ENCODE data around the gene BPIFB6.

Gene BPIFB6

DNA sequence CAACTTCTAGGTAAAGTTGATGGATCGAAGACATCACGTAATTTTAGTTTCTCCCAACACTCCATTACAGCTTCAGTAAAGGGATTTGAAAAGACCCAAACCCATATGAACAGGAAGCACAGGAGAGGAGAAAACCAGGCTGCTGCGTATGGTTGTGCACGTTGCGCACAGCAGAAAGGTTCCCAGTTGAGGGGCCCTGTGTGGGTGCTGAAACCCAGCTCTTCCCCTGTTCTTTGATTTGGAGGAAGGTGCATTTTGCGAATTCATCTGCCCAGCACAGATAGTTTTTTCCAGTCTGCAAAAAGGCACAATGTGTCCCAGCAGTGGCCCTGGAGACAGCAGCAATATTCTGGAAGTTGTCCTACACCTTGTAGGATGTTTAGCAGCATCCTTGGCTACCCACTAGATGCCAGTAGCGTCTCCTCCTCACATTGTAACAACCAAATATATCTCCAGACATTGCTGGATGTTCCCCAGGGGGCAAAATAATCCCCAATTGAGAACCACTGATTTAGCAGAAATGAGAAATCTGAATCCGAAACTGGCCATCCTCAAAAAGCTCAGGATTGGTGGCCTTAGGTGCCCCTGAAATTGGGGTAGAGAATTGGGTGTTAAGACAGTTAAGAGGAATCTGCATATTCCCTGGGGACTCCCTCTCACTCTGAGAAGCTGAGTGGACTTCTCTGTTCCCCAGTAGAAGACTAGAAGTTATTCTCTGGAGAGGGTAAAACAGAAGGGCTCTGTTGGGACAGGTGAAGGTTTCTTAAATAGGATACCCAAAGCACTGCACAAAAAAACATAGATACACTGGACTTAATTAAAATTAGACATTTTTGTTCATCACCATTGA lies 39.4 kb upstream of the BPIFB6 start:
- Mint-ChIP-seq H3K4me3 (no peak overlapping the region), H3K9me3 (peaks cover 18% of the 10 kb centered on the region), H3K27ac (no peak overlapping the region), H3K36me3 (ENCODE audit: low read depth) (peaks cover 4% of the 10 kb centered on the region), H3K27me3 (ENCODE audit: low read depth) (peaks cover 3% of the 10 kb centered on the region), H3K4me1 (ENCODE audit: low read depth) (peaks cover 4% of the 10 kb centered on the region)

DNA sequence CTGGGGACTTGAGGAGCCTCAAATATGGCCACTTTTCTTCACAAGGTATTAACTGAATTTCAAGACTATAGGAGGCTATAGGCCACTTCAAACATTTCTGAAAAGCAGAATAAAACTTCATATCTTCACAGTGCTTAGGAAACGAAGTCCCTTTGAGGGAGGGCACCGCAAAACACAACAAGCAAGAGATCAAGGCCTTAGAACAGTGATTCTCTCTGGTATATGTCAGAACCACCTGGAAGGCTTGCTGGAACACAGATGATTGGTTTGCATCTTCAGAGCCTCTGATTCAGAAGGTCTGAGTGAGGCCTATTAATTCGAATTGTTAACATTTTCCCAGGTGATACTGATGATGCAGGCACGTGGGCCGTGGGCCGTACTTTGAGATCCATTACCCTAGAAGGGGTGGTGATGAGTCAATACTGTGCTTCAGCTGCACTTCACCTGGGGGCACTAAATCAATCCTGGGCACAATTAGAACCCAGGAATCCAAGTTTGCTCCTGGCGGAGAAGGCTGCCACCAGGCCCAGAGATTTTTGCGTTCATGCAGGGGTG lies 37.9 kb upstream of the BPIFB6 start:
- peaks cover 4% of the 10 kb centered on the region for H3K36me3 Mint-ChIP-seq (ENCODE audit: low read depth)
- H3K27ac Mint-ChIP-seq, result no peak overlapping the region
- peaks cover 8% of the 10 kb centered on the region for H3K4me1 Mint-ChIP-seq (ENCODE audit: low read depth)
- H3K27me3 Mint-ChIP-seq (ENCODE audit: low read depth), result peaks cover 3% of the 10 kb centered on the region
- no peak overlapping the region for H3K4me3 Mint-ChIP-seq
- H3K9me3 Mint-ChIP-seq, result peaks cover 18% of the 10 kb centered on the region

DNA sequence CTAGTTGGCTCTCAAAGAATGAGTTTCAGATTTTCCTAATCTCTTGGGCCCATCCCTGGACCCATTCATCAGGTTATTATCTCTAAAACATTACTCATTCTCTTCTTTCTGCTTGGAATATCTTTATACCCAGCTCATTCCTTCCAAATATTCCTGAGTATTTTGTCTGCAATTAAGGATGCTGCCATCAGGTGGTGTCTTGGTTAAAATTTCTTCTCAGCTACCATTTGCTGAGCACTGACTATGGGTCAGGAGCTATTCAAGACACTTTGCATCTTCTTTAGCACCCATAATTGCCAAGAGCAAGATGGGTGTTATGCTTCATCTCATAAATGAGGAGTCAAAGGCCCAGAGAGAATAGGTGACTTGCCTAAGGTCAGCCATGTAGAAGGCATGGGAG lies 35.6 kb upstream of the BPIFB6 start:
- no peak overlapping the region for H3K27ac Mint-ChIP-seq
- H3K36me3 Mint-ChIP-seq (ENCODE audit: low read depth), result peaks cover 4% of the 10 kb centered on the region
- peaks cover 18% of the 10 kb centered on the region for H3K9me3 Mint-ChIP-seq
- H3K4me1 Mint-ChIP-seq (ENCODE audit: low read depth), result peaks cover 8% of the 10 kb centered on the region
- H3K27me3 Mint-ChIP-seq (ENCODE audit: low read depth), result peaks cover 3% of the 10 kb centered on the region
- H3K4me3 Mint-ChIP-seq, result no peak overlapping the region

GRCh38 chr20:32997431-32997830 lies 34.0 kb upstream of the BPIFB6 start:
- Mint-ChIP-seq H3K4me3 (no peak overlapping the region), H3K9me3 (peaks cover 15% of the 10 kb centered on the region), H3K36me3 (ENCODE audit: low read depth) (peaks cover 2% of the 10 kb centered on the region), H3K4me1 (ENCODE audit: low read depth) (peaks cover 4% of the 10 kb centered on the region), H3K27ac (no peak overlapping the region), H3K27me3 (ENCODE audit: low read depth) (peaks cover 3% of the 10 kb centered on the region)

DNA sequence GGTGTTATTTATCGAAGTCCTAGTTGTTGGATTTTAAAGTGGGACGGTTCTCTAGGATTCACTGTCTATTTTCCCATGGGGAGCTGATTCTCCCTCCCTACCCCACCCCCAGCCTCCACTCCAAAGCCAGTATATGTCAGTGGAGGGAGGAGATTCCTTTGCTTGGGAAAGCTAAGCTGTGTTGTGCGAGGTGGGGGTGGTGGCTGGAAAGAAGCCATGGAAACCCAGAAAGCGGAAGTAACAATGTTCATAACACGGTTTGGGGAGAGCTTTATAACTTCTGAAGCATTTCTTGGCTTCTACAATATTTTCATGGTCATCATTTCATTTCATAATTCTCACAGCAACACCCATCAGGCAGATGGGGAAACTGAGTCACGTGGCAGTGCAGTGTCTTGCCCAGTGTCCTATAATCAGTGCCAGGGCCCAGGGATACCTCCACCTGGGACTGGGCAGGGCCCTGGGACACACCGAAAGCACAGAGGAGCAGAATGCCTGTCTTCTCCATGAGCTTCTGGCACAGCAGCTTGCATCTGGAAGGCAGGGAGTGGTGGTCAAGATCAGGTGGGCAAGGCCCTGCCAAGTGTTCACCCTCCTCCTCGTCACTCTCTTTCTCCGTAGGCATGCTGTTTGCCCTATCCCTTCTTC lies 31.7 kb upstream of the BPIFB6 start:
- H3K27ac Mint-ChIP-seq, result no peak overlapping the region
- no peaks in the 10 kb centered on the region for H3K36me3 Mint-ChIP-seq (ENCODE audit: low read depth)
- H3K9me3 Mint-ChIP-seq, result peaks cover 10% of the 10 kb centered on the region
- H3K4me1 Mint-ChIP-seq (ENCODE audit: low read depth), result peaks cover 4% of the 10 kb centered on the region
- H3K4me3 Mint-ChIP-seq, result no peak overlapping the region
- H3K27me3 Mint-ChIP-seq (ENCODE audit: low read depth), result no peaks in the 10 kb centered on the region

DNA sequence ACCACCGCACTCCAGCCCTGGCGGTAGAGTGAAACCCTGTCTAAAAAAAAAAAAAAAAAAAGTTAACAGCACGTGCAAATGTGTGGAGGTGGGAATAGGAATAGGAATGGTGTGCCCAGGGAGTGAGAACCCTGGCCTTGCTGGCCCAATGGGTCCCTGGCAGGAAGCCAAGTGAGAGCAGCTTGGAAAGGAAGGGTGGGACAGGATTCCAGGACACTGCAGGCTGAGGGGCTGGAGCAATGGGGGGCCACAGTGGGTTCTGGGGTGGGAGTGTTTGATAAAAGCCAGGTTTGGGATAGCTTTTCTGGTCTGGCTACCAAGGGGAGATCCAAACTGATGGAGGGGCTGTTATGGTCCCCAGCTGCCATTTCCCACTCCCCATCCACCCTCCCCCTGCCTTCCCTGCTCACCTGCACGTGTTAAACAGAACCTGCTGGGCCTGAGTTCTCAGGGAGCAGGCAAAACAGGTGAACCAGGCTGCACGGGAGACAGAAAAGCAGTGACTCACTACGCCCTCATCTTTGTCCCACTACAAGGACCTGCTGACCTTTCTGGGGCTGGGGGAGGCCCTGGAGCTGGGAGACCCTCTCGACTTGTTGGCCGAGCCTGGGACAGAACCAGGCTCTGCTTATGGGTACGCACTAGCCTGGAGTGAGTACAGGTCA lies 30.5 kb upstream of the BPIFB6 start:
- Mint-ChIP-seq H3K36me3 (ENCODE audit: low read depth) (no peaks in the 10 kb centered on the region), H3K27me3 (ENCODE audit: low read depth) (no peaks in the 10 kb centered on the region), H3K4me3 (no peak overlapping the region), H3K9me3 (peaks cover 5% of the 10 kb centered on the region), H3K27ac (peak overlapping the region; percentile 7), H3K4me1 (ENCODE audit: low read depth) (peaks cover 4% of the 10 kb centered on the region)

GRCh38 chr20:33002087-33002808 lies 29.2 kb upstream of the BPIFB6 start:
- Mint-ChIP-seq H3K27me3 (ENCODE audit: low read depth) (no peaks in the 10 kb centered on the region), H3K9me3 (peaks cover 5% of the 10 kb centered on the region), H3K27ac (no peak overlapping the region), H3K4me3 (no peak overlapping the region), H3K36me3 (ENCODE audit: low read depth) (no peaks in the 10 kb centered on the region), H3K4me1 (ENCODE audit: low read depth) (peaks cover 3% of the 10 kb centered on the region)

- Mint-ChIP-seq H3K4me3 (no peak within 1 kb of the TSS), H3K27ac (no peak within 1 kb of the TSS), H3K36me3 (ENCODE audit: low read depth) (no peaks in the 10 kb centered on the region), H3K9me3 (peaks cover 5% of the 10 kb centered on the region), H3K27me3 (ENCODE audit: low read depth) (no peaks in the 10 kb centered on the region), H3K4me1 (ENCODE audit: low read depth) (no peaks in the 10 kb centered on the region)
Measured at GRCh38 chr20:33004141-33004751, 27.2 kb upstream of the BPIFB6 start, which contains the start of gene SUN5. SUN5 (minus strand) TSS chr20:33004433; CDS start chr20:33004340, 93 bp downstream.

- Mint-ChIP-seq H3K4me3 (no peak overlapping the region), H3K27ac (no peak overlapping the region), H3K9me3 (peaks cover 5% of the 10 kb centered on the region), H3K27me3 (ENCODE audit: low read depth) (no peaks in the 10 kb centered on the region), H3K36me3 (ENCODE audit: low read depth) (no peaks in the 10 kb centered on the region), H3K4me1 (ENCODE audit: low read depth) (no peaks in the 10 kb centered on the region)
Measured at GRCh38 chr20:33005132-33005566, 26.3 kb upstream of the BPIFB6 start.

- Mint-ChIP-seq H3K27me3 (ENCODE audit: low read depth) (no peaks in the 10 kb centered on the region), H3K36me3 (ENCODE audit: low read depth) (no peaks in the 10 kb centered on the region), H3K27ac (no peak overlapping the region), H3K4me3 (no peak overlapping the region), H3K9me3 (peaks cover 5% of the 10 kb centered on the region), H3K4me1 (ENCODE audit: low read depth) (no peaks in the 10 kb centered on the region)
Measured at GRCh38 chr20:33005908-33006775, 25.3 kb upstream of the BPIFB6 start.

DNA sequence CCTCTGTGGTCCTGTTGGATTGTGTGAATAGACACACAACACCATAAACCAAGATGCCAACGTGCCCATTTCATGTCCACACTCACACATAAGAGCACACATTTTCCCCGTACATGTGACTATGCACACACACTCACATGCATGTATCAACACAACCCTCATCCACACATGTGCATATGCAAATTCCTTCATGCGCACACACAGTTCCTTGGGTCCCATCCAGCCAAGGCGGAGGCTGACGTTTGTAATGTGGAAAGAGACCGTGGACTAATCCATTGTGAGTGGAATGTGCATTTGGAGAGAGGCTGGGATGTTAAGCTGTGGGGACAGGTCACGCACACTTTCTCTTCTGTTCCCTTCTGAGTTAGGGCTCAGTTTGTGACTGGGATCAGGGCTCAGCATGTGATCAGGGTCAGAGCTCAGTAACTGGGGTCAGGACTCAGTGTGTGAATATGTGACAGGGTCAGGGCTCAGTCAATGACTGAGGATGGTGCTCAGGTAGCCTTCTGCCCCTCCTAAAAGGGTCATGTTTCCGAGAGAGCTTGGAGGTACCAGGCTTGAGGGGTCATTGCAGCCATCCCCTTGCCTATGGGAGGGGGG lies 24.6 kb upstream of the BPIFB6 start:
- H3K4me1 Mint-ChIP-seq (ENCODE audit: low read depth), result no peaks in the 10 kb centered on the region
- no peak overlapping the region for H3K4me3 Mint-ChIP-seq
- peaks cover 5% of the 10 kb centered on the region for H3K9me3 Mint-ChIP-seq
- no peak overlapping the region for H3K27ac Mint-ChIP-seq
- H3K27me3 Mint-ChIP-seq (ENCODE audit: low read depth), result no peaks in the 10 kb centered on the region
- no peaks in the 10 kb centered on the region for H3K36me3 Mint-ChIP-seq (ENCODE audit: low read depth)

DNA sequence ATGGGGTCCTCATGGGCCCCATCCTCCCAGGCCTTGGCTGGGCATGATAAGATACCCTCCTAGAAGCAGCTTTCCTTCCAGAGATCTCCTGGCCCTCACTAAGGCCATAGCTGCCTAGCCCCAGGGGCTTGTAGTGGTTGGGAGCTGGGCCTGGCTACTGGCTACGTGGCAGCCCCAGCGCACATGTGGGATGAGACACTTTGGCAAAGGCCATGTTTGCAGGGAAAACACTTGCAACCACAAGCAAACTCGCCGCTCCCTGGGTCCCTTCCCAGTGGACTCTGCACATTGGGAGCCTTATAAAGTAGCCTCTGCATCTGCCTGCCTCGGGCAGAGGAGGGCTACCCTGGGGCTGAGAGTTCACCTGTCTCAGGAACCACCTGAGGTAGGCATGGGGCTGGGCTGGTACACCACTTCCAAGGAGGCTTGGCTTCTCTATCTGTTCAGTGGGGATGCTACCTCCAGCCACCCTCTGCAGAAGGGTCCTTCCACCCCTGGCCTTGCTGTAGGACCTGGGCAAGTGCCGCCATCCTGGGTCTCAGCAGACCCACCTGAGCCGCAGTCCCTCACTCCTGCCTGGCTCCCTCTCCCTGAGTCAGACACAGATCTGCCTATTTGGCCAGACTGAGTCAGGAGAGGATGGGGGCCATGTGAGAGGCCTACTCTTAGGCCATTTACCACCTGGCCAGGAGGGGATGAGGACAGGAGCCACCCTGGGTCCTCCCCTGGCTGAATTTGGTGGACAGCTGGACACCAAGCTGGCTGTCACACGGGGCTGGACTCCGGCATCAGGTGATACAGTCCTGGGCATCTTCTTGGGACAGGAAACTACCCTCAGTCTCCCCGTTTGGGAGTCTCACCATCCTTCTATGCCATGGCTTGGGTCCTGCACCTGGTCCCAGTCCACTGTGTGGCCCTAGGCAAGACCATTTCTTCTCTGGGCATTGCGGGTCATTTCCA lies 23.8 kb upstream of the BPIFB6 start, which contains the start of gene BPIFB2:
Gene BPIFB2 (plus strand): TSS at position 329 of the 960 bp plus-strand sequence. CDS start 871 bp downstream, outside the sequence.
- Mint-ChIP-seq H3K36me3 (ENCODE audit: low read depth) (no peaks in the 10 kb centered on the region), H3K9me3 (peaks cover 5% of the 10 kb centered on the region), H3K4me3 (no peak within 1 kb of the TSS), H3K27ac (no peak within 1 kb of the TSS), H3K4me1 (ENCODE audit: low read depth) (no peaks in the 10 kb centered on the region), H3K27me3 (ENCODE audit: low read depth) (no peaks in the 10 kb centered on the region)
